ENCODE results near the gene UBR7.

UBR7 gene

GRCh38 chr14:93263416-93263815 lies 56.4 kb downstream of the UBR7 start:
- no peak for DNase-seq

- no peak for DNase-seq
Measured at GRCh38 chr14:93266127-93266526, 59.1 kb downstream of the UBR7 start.

- no peak for DNase-seq
Measured at GRCh38 chr14:93267149-93267711, 60.2 kb downstream of the UBR7 start.

DNA sequence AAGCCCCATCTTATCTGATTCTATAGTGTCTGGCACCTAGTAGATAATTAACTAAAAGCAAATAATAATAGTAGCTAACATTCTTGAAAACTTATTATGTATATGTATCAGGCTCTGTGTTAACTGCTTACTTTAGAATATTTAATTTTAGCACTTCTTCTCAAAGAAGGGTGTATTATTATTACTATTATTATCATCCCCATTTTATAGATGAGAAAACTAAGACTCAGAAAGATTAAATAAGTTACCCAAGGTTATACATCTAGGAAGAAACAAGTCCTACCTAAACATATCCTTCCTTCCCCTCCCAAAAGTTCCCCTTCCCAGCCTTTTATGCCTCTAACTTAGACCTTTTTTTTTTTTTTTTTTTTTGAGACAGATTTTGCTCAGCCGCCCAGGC lies 61.4 kb downstream of the UBR7 start:
- DNase-seq: no peak

DNA sequence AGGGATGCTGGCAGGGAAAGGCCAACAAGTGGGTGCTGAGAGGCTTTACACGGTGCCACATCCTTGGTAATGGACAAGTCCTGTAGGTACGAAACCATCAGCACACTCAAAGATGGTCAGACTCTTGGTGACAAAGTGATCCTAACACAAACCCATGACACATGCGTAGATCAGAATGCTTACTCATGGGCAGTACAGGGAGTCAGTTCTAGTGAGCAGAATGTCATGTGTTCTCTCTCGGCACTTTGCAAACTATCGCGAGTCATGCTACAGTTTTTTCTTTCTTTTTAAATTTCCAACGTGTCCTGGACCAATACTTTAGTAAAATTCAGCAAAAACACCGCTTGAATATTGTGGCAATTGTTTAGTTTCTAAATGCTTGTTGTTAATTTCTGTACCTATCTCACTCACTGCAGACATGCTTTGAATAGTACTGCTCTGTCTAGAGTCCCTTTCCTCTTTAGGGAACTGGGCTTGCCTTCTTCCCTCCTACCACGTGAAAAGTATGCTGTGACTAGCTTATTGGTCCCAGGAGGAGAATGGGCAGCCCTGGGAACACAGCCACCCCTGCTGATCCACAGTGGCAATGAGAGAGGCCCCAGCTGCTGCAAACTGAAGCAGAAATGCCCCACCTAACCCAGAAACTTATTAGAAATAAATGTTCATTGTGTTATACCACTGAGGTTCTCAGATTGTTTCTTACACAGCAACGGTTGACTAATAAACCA lies 62.4 kb downstream of the UBR7 start:
- DNase-seq: no peak

DNA sequence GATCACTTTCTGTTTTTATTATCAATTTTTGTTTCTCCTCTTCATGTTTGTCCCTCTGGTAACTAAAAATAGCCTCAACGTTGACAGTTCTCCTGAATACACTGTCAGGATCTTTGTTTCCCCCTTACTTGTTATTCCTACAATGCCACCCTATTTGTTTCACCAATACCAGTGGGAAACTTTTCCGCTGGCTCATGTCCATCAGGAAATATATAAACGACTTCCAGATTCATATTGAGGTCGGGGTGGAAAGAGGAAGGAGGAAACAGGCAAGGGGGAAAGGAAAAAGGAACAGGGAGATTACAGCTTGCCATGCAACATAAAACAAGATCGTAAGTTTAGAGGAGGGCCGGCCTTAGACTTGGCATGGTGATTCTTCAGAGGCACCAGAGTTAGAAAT lies 64.1 kb downstream of the UBR7 start:
- no peak for DNase-seq

GRCh38 chr14:93274055-93274806 lies 67.2 kb downstream of the UBR7 start:
- no peak for DNase-seq

DNA sequence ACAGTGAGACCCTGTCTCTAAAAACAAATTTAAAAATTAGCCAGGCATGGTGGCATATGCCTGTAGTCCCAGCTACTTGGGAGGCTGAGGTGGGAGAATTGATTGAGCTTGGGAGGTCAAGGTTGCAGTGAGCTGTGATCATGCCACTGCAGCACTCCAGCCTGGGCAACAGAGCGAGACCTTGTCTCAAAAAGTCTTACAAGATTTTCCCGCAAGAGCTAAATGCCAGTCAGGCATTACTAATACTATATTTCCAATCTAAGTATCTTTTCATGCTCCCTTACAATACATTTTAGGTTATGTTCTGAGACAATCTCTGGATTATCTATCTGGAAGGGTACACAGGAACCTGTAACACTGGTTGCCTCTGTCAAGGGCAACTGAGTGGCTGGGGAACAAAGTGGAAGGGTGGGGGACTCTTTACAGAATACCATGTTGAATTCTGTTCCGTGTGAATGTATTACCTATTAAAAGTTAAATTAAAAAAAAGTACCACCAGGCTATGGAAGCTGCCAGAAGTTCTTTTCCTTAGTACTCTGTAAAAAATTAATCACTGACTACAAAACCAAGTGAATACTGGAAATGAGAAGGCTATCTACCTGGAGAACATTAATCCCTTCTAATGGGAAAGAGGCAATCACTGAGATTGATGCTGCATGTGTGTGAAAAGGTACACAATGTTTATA lies 69.1 kb downstream of the UBR7 start:
- no peak for DNase-seq
